K562 (cell line): ENCODE measurements around the gene COBLL1. TPM values are rescaled to one million over a fixed set of nuclear protein-coding genes. Genes with fewer than 3 reads are reported as not detected.

Experiments used
- ATAC-seq: fragments of 200-7000 bp; cut with Tn5 transposase; 3 replicates; pipeline ENCODE4 v1.9.1; 2020; ENCODE audit warnings: moderate library complexity
- BruUV-seq: library from RNA; stranded (reverse); fragments of 400-500 nt; replicated peaks from 2 replicates; lab custom pipeline; 2021; lab: Mats Ljungman, UMichigan
- CTCF ChIA-PET: fragments of 300-600 bp; formaldehyde crosslinking; extraction: SDS; loops from one replicate; lab custom pipeline; 2021; ENCODE audit warnings: low intra/inter-chr PET ratio; lab: Yijun Ruan, JAX
- POLR2A ChIA-PET: fragments of 300-600, 350-650 bp; sonication (Branson Sonifier 250); formaldehyde crosslinking; extraction: SDS; loops from one replicate; lab custom pipeline; 2021; ENCODE audit warnings: antibody characterized with exemption, inconsistent platforms; lab: Yijun Ruan, JAX
- DNase-seq, 4 experiments: peaks; one replicate each; pipeline versions ENCODE4 v3.0.0 to v3.0.0-alpha.2; 2011 to 2018; ENCODE audit warnings: low spot score in 3 of 4, mixed read lengths in 3 of 4; ENCODE audit errors: extremely low read depth in 1 of 4
- FAIRE-seq: peaks from 2 replicates; lab custom pipeline; 2011; peaks lifted over from hg19 to GRCh38; lab: Jason Lieb, UNC
- H2AFZ ChIP-seq: 2 replicates; pipeline ENCODE4 v1.6.0; 2011; ENCODE audit warnings: low read depth, low read length, control low read depth, inconsistent platforms
- H3K27ac ChIP-seq: fragments of 200-600 bp; 3 replicates; pipeline ENCODE4 v1.8.0; 2011; ENCODE audit warnings: low read depth, mild to moderate bottlenecking, control low read depth, inconsistent platforms, low read length, moderate library complexity, mixed read lengths; ENCODE audit errors: extremely low read depth
- H3K27me3 ChIP-seq, 2 experiments: fragments of 300-600 bp in 1 of 2; 2 replicates in 1 of 2; 3 replicates in 1 of 2; pipeline versions ENCODE4 v1.6.0 to v1.8.0; 2011; ENCODE audit warnings: inconsistent platforms in 2 of 2, low read length in 2 of 2, mild to moderate bottlenecking in 1 of 2, mixed read lengths in 1 of 2, moderate library complexity in 1 of 2; ENCODE audit not compliant: control insufficient read depth in 2 of 2, insufficient read depth in 2 of 2
- H3K36me3 ChIP-seq: fragments of 300-600 bp; 3 replicates; pipeline ENCODE4 v1.8.0; 2011; ENCODE audit warnings: mild to moderate bottlenecking, low read length, inconsistent platforms; ENCODE audit not compliant: control insufficient read depth, insufficient read depth
- H3K4me1 ChIP-seq, 2 experiments: fragments of 200-600 bp in 1 of 2; replicated peaks in 1 of 2; 2 replicates in 1 of 2; 3 replicates in 1 of 2; pipeline versions ENCODE4 v1.5.1 to v1.8.0; 2011; ENCODE audit warnings: inconsistent platforms in 2 of 2, low read length in 2 of 2, mild to moderate bottlenecking in 1 of 2, mixed read lengths in 1 of 2, moderate library complexity in 1 of 2; ENCODE audit not compliant: control insufficient read depth in 2 of 2, insufficient read depth in 2 of 2
- H3K4me2 ChIP-seq: 2 replicates; pipeline ENCODE4 v1.6.1; 2011; ENCODE audit warnings: low read length, control low read depth, inconsistent platforms, mixed read lengths; ENCODE audit not compliant: insufficient read depth
- H3K4me3 ChIP-seq: fragments of 200-600 bp; sonication (generic), shearing (Covaris generic); 2 replicates; pipeline ENCODE4 v1.5.1; 2016; ENCODE audit warnings: control low read depth, inconsistent platforms
- H3K79me2 ChIP-seq: fragments of 200-600 bp; 3 replicates; pipeline ENCODE4 v1.8.0; 2011; ENCODE audit warnings: low read length, inconsistent platforms; ENCODE audit not compliant: control insufficient read depth, insufficient read depth
- H3K9ac ChIP-seq, 2 experiments: 2 replicates each; pipeline versions ENCODE4 v1.6.0 to v1.6.1; 2011; ENCODE audit warnings: low read depth in 2 of 2, low read length in 2 of 2, control low read depth in 1 of 2, inconsistent platforms in 1 of 2, mild to moderate bottlenecking in 1 of 2, mixed read lengths in 1 of 2; ENCODE audit not compliant: insufficient read depth in 1 of 2
- H3K9me1 ChIP-seq: one replicate; pipeline ENCODE4 v1.6.0; 2011; ENCODE audit warnings: inconsistent platforms, mild to moderate bottlenecking, low read length, moderate library complexity; ENCODE audit not compliant: control insufficient read depth, insufficient read depth
- H3K9me3 ChIP-seq: replicated peaks from 2 replicates; pipeline ENCODE4 v1.5.1; 2011; ENCODE audit warnings: low read depth, low read length, inconsistent platforms; ENCODE audit not compliant: control insufficient read depth, insufficient read depth
- H4K20me1 ChIP-seq: replicated peaks from 2 replicates; pipeline ENCODE4 v1.6.1; 2011; ENCODE audit warnings: low read length, inconsistent platforms, mixed read lengths; ENCODE audit not compliant: control insufficient read depth, insufficient read depth
- HDAC2 ChIP-seq: fragments of 450-650 bp; IDR thresholded peaks from 2 replicates; pipeline ENCODE4 v1.6.1; 2016; ENCODE audit warnings: mild to moderate bottlenecking
- SIN3B ChIP-seq: fragments of 450-650 bp; IDR thresholded peaks from 2 replicates; pipeline ENCODE4 v1.6.1; 2017; ENCODE audit warnings: low read depth, mild to moderate bottlenecking, moderate library complexity
- TEAD2 ChIP-seq: fragments of 450-650 bp; IDR thresholded peaks from 2 replicates; pipeline ENCODE4 v1.6.1; 2016; ENCODE audit warnings: missing genetic modification characterization, control low read depth, missing compliant biosample characterization
- ZKSCAN1 ChIP-seq: fragments of 150-350 bp; IDR thresholded peaks from 2 replicates; pipeline ENCODE4 v1.6.1; 2016; ENCODE audit warnings: low read depth, low read length
- ZNF316 ChIP-seq: fragments of 450-650 bp; IDR thresholded peaks from 2 replicates; pipeline ENCODE4 v1.6.1; 2016
- in situ Hi-C: fragments of 300-500 bp; cut with MboI; formaldehyde crosslinking; loops from 4 replicates; pipeline ENCODE4 v1.15.0; 2018; ENCODE audit warnings: inconsistent platforms, mixed read lengths
- intact Hi-C: fragments of 100-400 bp; cut with micrococcal nuclease; formaldehyde crosslinking; loops from 2 replicates; pipeline ENCODE4 v1.14.2; 2022
- polyA plus RNA-seq, 8 experiments: library from polyadenylated mRNA; depleted of rRNA in 4 of 8; stranded (reverse) in 5 of 8; unstranded in 3 of 8; fragments of >200 nt; fragmentation: Nextera tagmentation in 2 of 8; fragmentation: Illumina TruSeq in 1 of 8; extraction: Ambion mirVana in 2 of 8; extraction: Trizol in 1 of 8; gene quantifications; 2 replicates each; pipeline versions ENCODE4 v1.2.1 to v1.2.3, GENCODE V29; 2011 to 2014; ENCODE audit warnings: inconsistent platforms in 1 of 8, missing spikeins in 1 of 8
- total RNA-seq, 7 experiments: library from RNA; depleted of rRNA in 6 of 7; stranded (reverse); fragments of >200 nt in 6 of 7; fragmentation: Illumina TruSeq in 2 of 7; extraction: Trizol in 2 of 7; gene quantifications; 2 replicates each; pipeline versions ENCODE4 v1.2.1 to v1.2.3, GENCODE V29; 2011 to 2021; ENCODE audit warnings: low replicate concordance in 1 of 7
- TF ChIP-seq, protein P1 (sequence below): fragments of 250-450 bp; sonication (Bioruptor Pico); IDR thresholded peaks from 2 replicates; pipeline ENCODE4 v1.8.0; 2021; ENCODE audit warnings: borderline replicate concordance, mild to moderate bottlenecking, moderate library complexity; ENCODE audit not compliant: poor library complexity, severe bottlenecking
- TF ChIP-seq, protein P2 (sequence below): sonication (generic); formaldehyde crosslinking; IDR thresholded peaks from 2 replicates; pipeline ENCODE4 v1.8.1; 2022; ENCODE audit warnings: missing genetic modification reagents
- TF ChIP-seq, protein P3 (sequence below): sonication (generic); formaldehyde crosslinking; IDR thresholded peaks from 2 replicates; pipeline ENCODE4 v1.8.1; 2023; ENCODE audit warnings: mild to moderate bottlenecking, missing genetic modification reagents
- TF ChIP-seq, protein P4 (sequence below): fragments of 450-650 bp; formaldehyde crosslinking; IDR thresholded peaks from 2 replicates; pipeline ENCODE4 v1.4.0; 2020; ENCODE audit warnings: mild to moderate bottlenecking, moderate library complexity

The COBLL1 gene
- total and polyA plus RNA-seq, 9 of the 15 experiments (the other 6 are each of a cell fraction or from before 2014, with no cell fraction given), result 0.07 to 1.6 (median 0.71) TPM

DNA sequence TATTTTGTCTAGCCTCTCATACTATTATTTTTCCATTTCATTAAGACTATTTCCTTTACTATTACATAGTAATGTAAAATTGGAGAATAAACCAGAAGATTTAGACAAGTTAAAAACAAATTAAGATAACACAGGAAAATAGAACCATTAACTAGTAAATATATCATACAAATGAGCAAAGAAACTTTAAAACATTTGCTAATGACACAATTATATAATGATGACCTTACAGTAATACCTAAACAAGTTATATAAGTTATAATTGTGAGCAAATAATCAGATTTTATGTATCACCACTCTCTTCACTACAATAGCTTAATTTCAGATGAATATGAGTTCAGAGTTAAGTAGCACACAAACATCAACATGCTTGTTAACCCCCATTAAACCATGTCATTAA, 147.8 kb downstream of the COBLL1 start:
- POLR2A ChIA-PET, result no interaction called here
- Histone ChIP-seq H2AFZ (no peak overlapping the region), H3K9me3 (no peaks in the 10 kb centered on the region), H3K79me2 (no peaks in the 10 kb centered on the region), H3K27me3 (no peaks in the 10 kb centered on the region), H3K4me3 (no peak overlapping the region), H3K4me1 (no peaks in the 10 kb centered on the region), H3K9me1 (no peaks in the 10 kb centered on the region), H3K4me2 (no peak overlapping the region), H3K9ac (no peak overlapping the region), H3K27ac (no peak overlapping the region), H4K20me1 (no peaks in the 10 kb centered on the region), H3K36me3 (no peaks in the 10 kb centered on the region)
- intact Hi-C loops, result no loop called here
- FAIRE-seq, result no peak
- CTCF ChIA-PET, result no interaction called here
- no peak for ATAC-seq
- in situ Hi-C loops, result no loop called here
- DNase-seq, result no peak
- peak; percentile 25; the same call in 1 of the 2 replicates for TF ChIP-seq ZNF316
- TF ChIP-seq, protein P1, sequence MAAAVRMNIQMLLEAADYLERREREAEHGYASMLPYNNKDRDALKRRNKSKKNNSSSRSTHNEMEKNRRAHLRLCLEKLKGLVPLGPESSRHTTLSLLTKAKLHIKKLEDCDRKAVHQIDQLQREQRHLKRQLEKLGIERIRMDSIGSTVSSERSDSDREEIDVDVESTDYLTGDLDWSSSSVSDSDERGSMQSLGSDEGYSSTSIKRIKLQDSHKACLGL (CRISPR knock-in tag), result no peak
- TF ChIP-seq, protein P2, sequence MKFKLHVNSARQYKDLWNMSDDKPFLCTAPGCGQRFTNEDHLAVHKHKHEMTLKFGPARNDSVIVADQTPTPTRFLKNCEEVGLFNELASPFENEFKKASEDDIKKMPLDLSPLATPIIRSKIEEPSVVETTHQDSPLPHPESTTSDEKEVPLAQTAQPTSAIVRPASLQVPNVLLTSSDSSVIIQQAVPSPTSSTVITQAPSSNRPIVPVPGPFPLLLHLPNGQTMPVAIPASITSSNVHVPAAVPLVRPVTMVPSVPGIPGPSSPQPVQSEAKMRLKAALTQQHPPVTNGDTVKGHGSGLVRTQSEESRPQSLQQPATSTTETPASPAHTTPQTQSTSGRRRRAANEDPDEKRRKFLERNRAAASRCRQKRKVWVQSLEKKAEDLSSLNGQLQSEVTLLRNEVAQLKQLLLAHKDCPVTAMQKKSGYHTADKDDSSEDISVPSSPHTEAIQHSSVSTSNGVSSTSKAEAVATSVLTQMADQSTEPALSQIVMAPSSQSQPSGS (CRISPR knock-in tag), result no peak
- BruUV-seq, result no TSS peak

DNA sequence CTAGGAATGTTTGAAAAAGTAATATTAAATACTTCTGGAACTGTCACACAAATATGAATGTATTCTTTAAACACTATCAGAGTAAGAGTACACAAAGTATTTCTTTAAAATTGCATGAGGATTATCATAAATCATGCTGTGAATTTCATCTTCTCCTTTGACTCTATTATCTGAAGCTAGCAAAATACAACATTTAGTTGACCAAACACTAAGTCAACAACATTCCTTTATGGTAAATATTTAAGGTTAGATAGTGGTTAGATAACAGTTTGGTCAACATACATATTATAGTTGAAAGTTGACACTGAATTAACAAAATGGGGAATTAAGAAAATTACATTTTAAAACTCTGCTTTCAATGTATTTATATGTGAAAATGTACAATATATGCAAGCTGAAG, 148.2 kb downstream of the COBLL1 start:
- TF ChIP-seq ZKSCAN1, result no peak
- no peak for TF ChIP-seq TEAD2 (tag)
- TF ChIP-seq, protein P3, sequence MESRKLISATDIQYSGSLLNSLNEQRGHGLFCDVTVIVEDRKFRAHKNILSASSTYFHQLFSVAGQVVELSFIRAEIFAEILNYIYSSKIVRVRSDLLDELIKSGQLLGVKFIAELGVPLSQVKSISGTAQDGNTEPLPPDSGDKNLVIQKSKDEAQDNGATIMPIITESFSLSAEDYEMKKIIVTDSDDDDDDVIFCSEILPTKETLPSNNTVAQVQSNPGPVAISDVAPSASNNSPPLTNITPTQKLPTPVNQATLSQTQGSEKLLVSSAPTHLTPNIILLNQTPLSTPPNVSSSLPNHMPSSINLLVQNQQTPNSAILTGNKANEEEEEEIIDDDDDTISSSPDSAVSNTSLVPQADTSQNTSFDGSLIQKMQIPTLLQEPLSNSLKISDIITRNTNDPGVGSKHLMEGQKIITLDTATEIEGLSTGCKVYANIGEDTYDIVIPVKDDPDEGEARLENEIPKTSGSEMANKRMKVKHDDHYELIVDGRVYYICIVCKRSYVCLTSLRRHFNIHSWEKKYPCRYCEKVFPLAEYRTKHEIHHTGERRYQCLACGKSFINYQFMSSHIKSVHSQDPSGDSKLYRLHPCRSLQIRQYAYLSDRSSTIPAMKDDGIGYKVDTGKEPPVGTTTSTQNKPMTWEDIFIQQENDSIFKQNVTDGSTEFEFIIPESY (CRISPR knock-in tag), result no peak
- TF ChIP-seq SIN3B, result no peak
- no peak for TF ChIP-seq HDAC2
- TF ChIP-seq, protein P4, sequence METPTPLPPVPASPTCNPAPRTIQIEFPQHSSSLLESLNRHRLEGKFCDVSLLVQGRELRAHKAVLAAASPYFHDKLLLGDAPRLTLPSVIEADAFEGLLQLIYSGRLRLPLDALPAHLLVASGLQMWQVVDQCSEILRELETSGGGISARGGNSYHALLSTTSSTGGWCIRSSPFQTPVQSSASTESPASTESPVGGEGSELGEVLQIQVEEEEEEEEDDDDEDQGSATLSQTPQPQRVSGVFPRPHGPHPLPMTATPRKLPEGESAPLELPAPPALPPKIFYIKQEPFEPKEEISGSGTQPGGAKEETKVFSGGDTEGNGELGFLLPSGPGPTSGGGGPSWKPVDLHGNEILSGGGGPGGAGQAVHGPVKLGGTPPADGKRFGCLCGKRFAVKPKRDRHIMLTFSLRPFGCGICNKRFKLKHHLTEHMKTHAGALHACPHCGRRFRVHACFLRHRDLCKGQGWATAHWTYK (CRISPR knock-in tag), result no peak
- BruUV-seq, result no TSS peak
- Histone ChIP-seq H3K27ac (no peak overlapping the region), H3K4me1 (no peaks in the 10 kb centered on the region), H3K4me2 (no peak overlapping the region), H3K27me3 (no peaks in the 10 kb centered on the region), H4K20me1 (no peaks in the 10 kb centered on the region), H2AFZ (no peak overlapping the region), H3K9me3 (no peaks in the 10 kb centered on the region), H3K79me2 (no peaks in the 10 kb centered on the region), H3K9ac (no peak overlapping the region), H3K9me1 (no peaks in the 10 kb centered on the region), H3K4me3 (no peak overlapping the region), H3K36me3 (no peaks in the 10 kb centered on the region)
- in situ Hi-C loops, result no loop called here
- intact Hi-C loops, result no loop called here
- DNase-seq (no peak), FAIRE-seq (no peak), ATAC-seq (no peak)
- CTCF ChIA-PET, result no interaction called here
- POLR2A ChIA-PET, result no interaction called here
